Type B pancreatic cell (in vitro differentiated cells): ENCODE data around the gene FAM227A. TPM values are rescaled to one million over a fixed set of nuclear protein-coding genes. Genes with fewer than 3 reads are reported as not detected.

ENCODE experiments used
- DNase-seq: peaks from one replicate; pipeline ENCODE4 v3.0.0; 2021; ENCODE audit warnings: mixed read lengths; ENCODE audit not compliant: unreplicated experiment; ENCODE audit errors: extremely low spot score
- H3K27ac Mint-ChIP-seq: 2 replicates; pipeline ENCODE4 v1.8.0; 2021; ENCODE audit warnings: mild to moderate bottlenecking, mixed read lengths
- H3K27me3 Mint-ChIP-seq: 2 replicates; pipeline ENCODE4 v1.8.0; 2021; ENCODE audit warnings: mixed read lengths
- H3K36me3 Mint-ChIP-seq: 2 replicates; pipeline ENCODE4 v1.8.0; 2021; ENCODE audit warnings: mixed read lengths
- H3K4me1 Mint-ChIP-seq: one replicate; pipeline ENCODE4 v1.8.0; 2021; ENCODE audit warnings: mixed read lengths; ENCODE audit not compliant: unreplicated experiment
- H3K4me3 Mint-ChIP-seq: 2 replicates; pipeline ENCODE4 v1.8.0; 2021; ENCODE audit warnings: mild to moderate bottlenecking, mixed read lengths
- H3K9me3 Mint-ChIP-seq: 2 replicates; pipeline ENCODE4 v1.8.0; 2021; ENCODE audit warnings: mixed read lengths
- total RNA-seq: library from RNA; stranded (reverse); gene quantifications from 2 replicates; pipeline ENCODE4 v1.2.1, GENCODE V29; 2021; ENCODE audit warnings: low replicate concordance
- TF ChIP-seq, protein P1 (sequence below): fragments of 200-600 bp; sonication (generic); conservative IDR thresholded peaks from 2 replicates; pipeline ENCODE4 v1.5.0; 2021; ENCODE audit warnings: antibody characterized with exemption, mild to moderate bottlenecking

The FAM227A gene
- total RNA-seq, 1 donor from 2014 or later = 11.2 TPM

DNA sequence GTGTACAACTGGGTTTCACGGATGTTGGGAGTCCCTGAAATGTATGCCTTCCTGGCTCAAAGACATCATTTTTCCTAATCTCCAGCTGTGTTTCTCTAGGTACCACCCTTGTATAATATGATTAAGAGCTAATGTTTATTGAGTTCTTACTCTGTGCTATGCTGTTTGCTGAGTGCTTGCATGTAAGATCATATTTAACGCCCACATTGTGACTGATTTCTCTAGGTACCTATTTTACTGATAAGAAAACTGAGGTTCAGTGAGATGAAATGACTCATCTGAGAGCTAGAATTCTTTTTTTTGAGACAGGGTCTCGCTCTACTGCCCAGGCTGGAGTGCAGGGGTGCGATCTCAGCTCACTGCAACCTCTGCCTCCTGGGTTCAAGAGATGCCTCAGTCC is 42.6 kb downstream of the FAM227A start:
- TF ChIP-seq, protein P1, sequence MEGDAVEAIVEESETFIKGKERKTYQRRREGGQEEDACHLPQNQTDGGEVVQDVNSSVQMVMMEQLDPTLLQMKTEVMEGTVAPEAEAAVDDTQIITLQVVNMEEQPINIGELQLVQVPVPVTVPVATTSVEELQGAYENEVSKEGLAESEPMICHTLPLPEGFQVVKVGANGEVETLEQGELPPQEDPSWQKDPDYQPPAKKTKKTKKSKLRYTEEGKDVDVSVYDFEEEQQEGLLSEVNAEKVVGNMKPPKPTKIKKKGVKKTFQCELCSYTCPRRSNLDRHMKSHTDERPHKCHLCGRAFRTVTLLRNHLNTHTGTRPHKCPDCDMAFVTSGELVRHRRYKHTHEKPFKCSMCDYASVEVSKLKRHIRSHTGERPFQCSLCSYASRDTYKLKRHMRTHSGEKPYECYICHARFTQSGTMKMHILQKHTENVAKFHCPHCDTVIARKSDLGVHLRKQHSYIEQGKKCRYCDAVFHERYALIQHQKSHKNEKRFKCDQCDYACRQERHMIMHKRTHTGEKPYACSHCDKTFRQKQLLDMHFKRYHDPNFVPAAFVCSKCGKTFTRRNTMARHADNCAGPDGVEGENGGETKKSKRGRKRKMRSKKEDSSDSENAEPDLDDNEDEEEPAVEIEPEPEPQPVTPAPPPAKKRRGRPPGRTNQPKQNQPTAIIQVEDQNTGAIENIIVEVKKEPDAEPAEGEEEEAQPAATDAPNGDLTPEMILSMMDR = no peak
- peaks cover 38% of the 10 kb centered on the region for H3K36me3 Mint-ChIP-seq
- no peaks in the 10 kb centered on the region for H3K9me3 Mint-ChIP-seq
- no peak for DNase-seq
- H3K4me1 Mint-ChIP-seq = no peaks in the 10 kb centered on the region
- H3K27ac Mint-ChIP-seq = no peak overlapping the region
- no peak overlapping the region for H3K4me3 Mint-ChIP-seq
- H3K27me3 Mint-ChIP-seq = no peaks in the 10 kb centered on the region

DNA sequence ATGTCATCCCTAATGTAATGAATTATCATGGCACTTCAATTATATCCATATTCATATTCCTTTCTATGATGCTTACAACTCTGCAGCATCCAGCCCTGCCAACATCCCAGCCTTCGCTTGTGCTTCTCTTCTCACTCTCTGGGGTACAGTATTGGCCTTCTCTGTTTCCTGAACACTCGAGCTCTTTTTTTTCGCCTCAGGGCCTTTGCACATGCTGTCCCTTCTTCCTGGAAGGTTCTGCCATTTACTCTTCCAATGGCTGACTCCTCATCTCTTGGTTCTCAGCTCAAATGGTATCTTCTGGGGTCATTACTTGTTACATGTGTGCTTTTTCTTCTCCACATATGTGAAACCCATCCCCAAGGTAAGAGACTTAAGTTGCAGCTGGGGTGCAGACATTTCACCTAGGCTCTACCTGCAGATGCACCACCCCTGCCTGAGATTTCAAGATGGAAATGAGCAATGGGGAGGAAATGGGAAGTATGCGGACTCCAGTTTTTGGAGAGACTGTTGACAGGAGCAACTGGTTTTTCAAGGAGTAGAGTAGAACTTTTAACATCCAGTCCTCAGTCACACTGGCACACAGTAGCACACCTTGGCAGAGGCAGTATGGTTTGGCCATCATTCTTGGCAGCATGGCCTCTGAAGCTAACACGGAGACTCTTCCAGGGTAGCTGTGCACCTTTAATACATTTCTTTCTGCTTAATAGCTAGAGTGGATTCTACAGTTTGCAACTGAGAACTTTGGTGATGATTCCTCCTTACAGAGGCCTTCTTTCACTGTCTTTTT is 43.8 kb downstream of the FAM227A start:
- no peak for DNase-seq
- Mint-ChIP-seq H3K27me3 (no peaks in the 10 kb centered on the region), H3K36me3 (peaks cover 26% of the 10 kb centered on the region), H3K27ac (no peak overlapping the region), H3K4me3 (no peak overlapping the region), H3K4me1 (no peaks in the 10 kb centered on the region), H3K9me3 (no peaks in the 10 kb centered on the region)
- TF ChIP-seq, protein P1 = no peak

DNA sequence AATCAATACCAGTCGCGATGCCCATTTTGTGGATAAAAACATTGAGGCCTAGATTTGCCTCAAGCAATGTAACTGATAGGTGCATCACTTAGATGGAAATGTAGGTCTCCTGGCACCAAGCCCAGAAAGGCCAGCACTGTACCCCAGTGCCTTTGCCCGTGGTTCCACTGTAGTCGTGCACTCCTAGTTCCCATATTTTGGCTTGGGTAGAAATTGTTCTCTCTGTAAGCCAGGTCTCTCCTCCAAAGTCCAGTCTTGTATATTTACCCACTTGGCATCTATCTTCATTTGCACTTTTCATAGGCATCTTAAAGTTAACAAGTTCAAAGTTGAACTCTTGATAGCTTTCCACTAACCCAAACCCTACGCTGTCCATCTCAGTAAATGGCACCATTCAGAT is 44.6 kb downstream of the FAM227A start:
- Mint-ChIP-seq H3K27ac (no peak overlapping the region), H3K36me3 (peaks cover 20% of the 10 kb centered on the region), H3K4me3 (no peak overlapping the region), H3K9me3 (no peaks in the 10 kb centered on the region), H3K4me1 (peaks cover 2% of the 10 kb centered on the region), H3K27me3 (no peaks in the 10 kb centered on the region)
- DNase-seq = no peak
- TF ChIP-seq, protein P1 = no peak

- no peaks in the 10 kb centered on the region for H3K27me3 Mint-ChIP-seq
- TF ChIP-seq, protein P1 = no peak
- H3K4me3 Mint-ChIP-seq = no peak overlapping the region
- peaks cover 17% of the 10 kb centered on the region for H3K36me3 Mint-ChIP-seq
- no peak overlapping the region for H3K27ac Mint-ChIP-seq
- no peak for DNase-seq
- H3K4me1 Mint-ChIP-seq = peaks cover 6% of the 10 kb centered on the region
- H3K9me3 Mint-ChIP-seq = no peaks in the 10 kb centered on the region
Observed at GRCh38 chr22:38610234-38610633, 46.0 kb downstream of the FAM227A start.

GRCh38 chr22:38608992-38609750 is 47.0 kb downstream of the FAM227A start:
- no peak for DNase-seq
- Mint-ChIP-seq H3K4me3 (no peak overlapping the region), H3K27ac (no peak overlapping the region), H3K9me3 (no peaks in the 10 kb centered on the region), H3K27me3 (no peaks in the 10 kb centered on the region), H3K4me1 (peaks cover 6% of the 10 kb centered on the region), H3K36me3 (peaks cover 16% of the 10 kb centered on the region)
- TF ChIP-seq, protein P1 = no peak
